K562 (cell line): ENCODE results near the gene VMP1. TPM values are rescaled to one million over a fixed set of nuclear protein-coding genes. Genes with fewer than 3 reads are reported as not detected.

Experiments
- ATAC-seq: fragments of 200-7000 bp; cut with Tn5 transposase; 3 replicates; pipeline ENCODE4 v1.9.1; 2020; ENCODE audit warnings: moderate library complexity
- BruUV-seq: library from RNA; stranded (reverse); fragments of 400-500 nt; replicated peaks from 2 replicates; lab custom pipeline; 2021; lab: Mats Ljungman, UMichigan
- CTCF ChIA-PET: fragments of 300-600 bp; formaldehyde crosslinking; extraction: SDS; loops from one replicate; lab custom pipeline; 2021; ENCODE audit warnings: low intra/inter-chr PET ratio; lab: Yijun Ruan, JAX
- POLR2A ChIA-PET: fragments of 300-600, 350-650 bp; sonication (Branson Sonifier 250); formaldehyde crosslinking; extraction: SDS; loops from one replicate; lab custom pipeline; 2021; ENCODE audit warnings: antibody characterized with exemption, inconsistent platforms; lab: Yijun Ruan, JAX
- DNase-seq, 4 experiments: peaks; one replicate each; pipeline versions ENCODE4 v3.0.0 to v3.0.0-alpha.2; 2011 to 2018; ENCODE audit warnings: low spot score in 3 of 4, mixed read lengths in 3 of 4; ENCODE audit errors: extremely low read depth in 1 of 4
- FAIRE-seq: peaks from 2 replicates; lab custom pipeline; 2011; peaks lifted over from hg19 to GRCh38; lab: Jason Lieb, UNC
- H2AFZ ChIP-seq: 2 replicates; pipeline ENCODE4 v1.6.0; 2011; ENCODE audit warnings: low read depth, low read length, control low read depth, inconsistent platforms
- H3K27ac ChIP-seq: fragments of 200-600 bp; 3 replicates; pipeline ENCODE4 v1.8.0; 2011; ENCODE audit warnings: low read depth, mild to moderate bottlenecking, control low read depth, inconsistent platforms, low read length, moderate library complexity, mixed read lengths; ENCODE audit errors: extremely low read depth
- H3K27me3 ChIP-seq, 2 experiments: fragments of 300-600 bp in 1 of 2; 2 replicates in 1 of 2; 3 replicates in 1 of 2; pipeline versions ENCODE4 v1.6.0 to v1.8.0; 2011; ENCODE audit warnings: inconsistent platforms in 2 of 2, low read length in 2 of 2, mild to moderate bottlenecking in 1 of 2, mixed read lengths in 1 of 2, moderate library complexity in 1 of 2; ENCODE audit not compliant: control insufficient read depth in 2 of 2, insufficient read depth in 2 of 2
- H3K36me3 ChIP-seq: fragments of 300-600 bp; 3 replicates; pipeline ENCODE4 v1.8.0; 2011; ENCODE audit warnings: mild to moderate bottlenecking, low read length, inconsistent platforms; ENCODE audit not compliant: control insufficient read depth, insufficient read depth
- H3K4me1 ChIP-seq, 2 experiments: fragments of 200-600 bp in 1 of 2; replicated peaks in 1 of 2; 2 replicates in 1 of 2; 3 replicates in 1 of 2; pipeline versions ENCODE4 v1.5.1 to v1.8.0; 2011; ENCODE audit warnings: inconsistent platforms in 2 of 2, low read length in 2 of 2, mild to moderate bottlenecking in 1 of 2, mixed read lengths in 1 of 2, moderate library complexity in 1 of 2; ENCODE audit not compliant: control insufficient read depth in 2 of 2, insufficient read depth in 2 of 2
- H3K4me2 ChIP-seq: 2 replicates; pipeline ENCODE4 v1.6.1; 2011; ENCODE audit warnings: low read length, control low read depth, inconsistent platforms, mixed read lengths; ENCODE audit not compliant: insufficient read depth
- H3K4me3 ChIP-seq: fragments of 200-600 bp; sonication (generic), shearing (Covaris generic); 2 replicates; pipeline ENCODE4 v1.5.1; 2016; ENCODE audit warnings: control low read depth, inconsistent platforms
- H3K79me2 ChIP-seq: fragments of 200-600 bp; 3 replicates; pipeline ENCODE4 v1.8.0; 2011; ENCODE audit warnings: low read length, inconsistent platforms; ENCODE audit not compliant: control insufficient read depth, insufficient read depth
- H3K9ac ChIP-seq, 2 experiments: 2 replicates each; pipeline versions ENCODE4 v1.6.0 to v1.6.1; 2011; ENCODE audit warnings: low read depth in 2 of 2, low read length in 2 of 2, control low read depth in 1 of 2, inconsistent platforms in 1 of 2, mild to moderate bottlenecking in 1 of 2, mixed read lengths in 1 of 2; ENCODE audit not compliant: insufficient read depth in 1 of 2
- H3K9me1 ChIP-seq: one replicate; pipeline ENCODE4 v1.6.0; 2011; ENCODE audit warnings: inconsistent platforms, mild to moderate bottlenecking, low read length, moderate library complexity; ENCODE audit not compliant: control insufficient read depth, insufficient read depth
- H3K9me3 ChIP-seq: replicated peaks from 2 replicates; pipeline ENCODE4 v1.5.1; 2011; ENCODE audit warnings: low read depth, low read length, inconsistent platforms; ENCODE audit not compliant: control insufficient read depth, insufficient read depth
- H4K20me1 ChIP-seq: replicated peaks from 2 replicates; pipeline ENCODE4 v1.6.1; 2011; ENCODE audit warnings: low read length, inconsistent platforms, mixed read lengths; ENCODE audit not compliant: control insufficient read depth, insufficient read depth
- FOSL1 ChIP-seq: fragments of 200-800 bp; sonication (Bioruptor generic); conservative IDR thresholded peaks from 2 replicates; pipeline ENCODE4 v1.6.1; 2016; ENCODE audit warnings: missing genetic modification characterization, missing compliant biosample characterization
- KLF10 ChIP-seq: fragments of 250-450 bp; sonication (Bioruptor Pico); IDR thresholded peaks from 2 replicates; pipeline ENCODE4 v1.6.1; 2021; ENCODE audit warnings: matching md5 sums
- RHOXF2B ChIP-seq: fragments of 250-450 bp; sonication (Bioruptor Pico); conservative IDR thresholded peaks from 2 replicates; pipeline ENCODE4 v1.5.1; 2021
- ZFP30 ChIP-seq: fragments of 250-450 bp; sonication (Bioruptor Pico); IDR thresholded peaks from 2 replicates; pipeline ENCODE4 v1.8.0; 2022; ENCODE audit warnings: moderate library complexity, mild to moderate bottlenecking, inconsistent platforms, borderline replicate concordance
- ZNF253 ChIP-seq: fragments of 250-450 bp; sonication (Bioruptor Pico); conservative IDR thresholded peaks from 2 replicates; pipeline ENCODE4 v1.6.1; 2021; ENCODE audit warnings: mild to moderate bottlenecking
- WGBS: fragments of 100-300 bp; shearing (Covaris generic); methylation state at CpG from one replicate; pipeline ENCODE4 v1.1.6; 2016; ENCODE audit warnings: low coverage, mixed read lengths; ENCODE audit not compliant: insufficient coverage; ENCODE audit errors: missing lambda C conversion rate; 5-methylcytosine and 5-hydroxymethylcytosine counted together
- in situ Hi-C: fragments of 300-500 bp; cut with MboI; formaldehyde crosslinking; loops from 4 replicates; pipeline ENCODE4 v1.15.0; 2018; ENCODE audit warnings: inconsistent platforms, mixed read lengths
- intact Hi-C: fragments of 100-400 bp; cut with micrococcal nuclease; formaldehyde crosslinking; loops from 2 replicates; pipeline ENCODE4 v1.14.2; 2022
- polyA plus RNA-seq, 8 experiments: library from polyadenylated mRNA; depleted of rRNA in 4 of 8; stranded (reverse) in 5 of 8; unstranded in 3 of 8; fragments of >200 nt; fragmentation: Nextera tagmentation in 2 of 8; fragmentation: Illumina TruSeq in 1 of 8; extraction: Ambion mirVana in 2 of 8; extraction: Trizol in 1 of 8; gene quantifications; 2 replicates each; pipeline versions ENCODE4 v1.2.1 to v1.2.3, GENCODE V29; 2011 to 2014; ENCODE audit warnings: inconsistent platforms in 1 of 8, missing spikeins in 1 of 8
- total RNA-seq, 7 experiments: library from RNA; depleted of rRNA in 6 of 7; stranded (reverse); fragments of >200 nt in 6 of 7; fragmentation: Illumina TruSeq in 2 of 7; extraction: Trizol in 2 of 7; gene quantifications; 2 replicates each; pipeline versions ENCODE4 v1.2.1 to v1.2.3, GENCODE V29; 2011 to 2021; ENCODE audit warnings: low replicate concordance in 1 of 7
- TF ChIP-seq, protein P1 (sequence below), 2 experiments: IDR thresholded peaks in 1 of 2; conservative IDR thresholded peaks in 1 of 2; 2 replicates each; pipeline ENCODE4 v1.6.1; 2016; ENCODE audit warnings: low read depth in 2 of 2, mild to moderate bottlenecking in 1 of 2, missing compliant biosample characterization in 1 of 2, missing genetic modification characterization in 1 of 2, moderate library complexity in 1 of 2

Gene VMP1
- total and polyA plus RNA-seq, 9 of the 15 experiments (the other 6 are each of a cell fraction or from before 2014, with no cell fraction given): 123 to 304 (median 151) TPM

DNA sequence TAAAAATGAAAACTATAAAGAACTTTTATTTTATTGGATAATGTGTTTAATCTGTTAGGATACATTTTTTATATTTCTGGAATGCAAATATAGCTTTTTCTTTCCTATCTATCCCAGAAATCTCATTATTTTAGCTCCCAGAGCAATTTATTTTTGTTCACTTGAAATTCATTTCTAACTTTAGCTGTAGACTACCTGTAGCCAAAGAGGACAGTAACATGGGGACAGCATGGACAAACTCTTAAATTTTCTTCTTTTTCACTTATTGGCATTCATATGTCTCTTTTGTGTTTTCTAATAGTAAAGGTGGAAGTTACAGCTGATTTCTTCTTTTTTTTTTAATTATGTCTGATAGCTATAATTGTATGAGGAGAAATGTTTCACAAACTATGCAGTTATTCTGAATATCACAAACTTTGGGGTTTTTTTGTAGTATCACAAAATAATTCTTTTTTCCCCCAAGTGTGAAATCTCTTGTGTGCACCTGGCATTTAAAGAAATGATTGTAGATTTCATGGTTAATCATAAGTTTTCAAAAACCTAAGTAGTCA, 55.4 kb downstream of the VMP1 start:
- Histone ChIP-seq H3K9me1 (no peaks in the 10 kb centered on the region), H3K4me2 (no peak overlapping the region), H2AFZ (no peak overlapping the region), H3K4me3 (no peak overlapping the region), H3K79me2 (0 out of 3 replicates have a peak, but pooled peaks cover 3% of the 10 kb centered on the region), H3K27me3 (no peaks in the 10 kb centered on the region), H3K9me3 (peaks cover 3% of the 10 kb centered on the region; the same call in 1 of the 2 replicates), H3K36me3 (peaks cover 28% of the 10 kb centered on the region), H4K20me1 (no peaks in the 10 kb centered on the region), H3K9ac (no peak overlapping the region), H3K4me1 (peaks cover 0 to 7% of the 10 kb centered on the region in 2 experiments; a peak in 2 of 5 replicates), H3K27ac (peak overlapping the region; percentile 11; the same call in 1 of the 3 replicates)
- FAIRE-seq: no peak
- TF ChIP-seq FOSL1 (tag) (peak; percentile 14; the same call in 1 of the 2 replicates), KLF10 (no peak)
- no peak for ATAC-seq
- ChIA-PET CTCF (no interaction called here), POLR2A (interaction anchor here (0.9 to 1.4 kb wide), 3 partner anchors 15 to 79 kb away, joined by 3 to 7 read pairs (median 5); no protein-coding TSS in a partner anchor)
- intact Hi-C loops: no loop called here
- no TSS peak for BruUV-seq
- in situ Hi-C loops: no loop called here
- DNase-seq: no peak

DNA sequence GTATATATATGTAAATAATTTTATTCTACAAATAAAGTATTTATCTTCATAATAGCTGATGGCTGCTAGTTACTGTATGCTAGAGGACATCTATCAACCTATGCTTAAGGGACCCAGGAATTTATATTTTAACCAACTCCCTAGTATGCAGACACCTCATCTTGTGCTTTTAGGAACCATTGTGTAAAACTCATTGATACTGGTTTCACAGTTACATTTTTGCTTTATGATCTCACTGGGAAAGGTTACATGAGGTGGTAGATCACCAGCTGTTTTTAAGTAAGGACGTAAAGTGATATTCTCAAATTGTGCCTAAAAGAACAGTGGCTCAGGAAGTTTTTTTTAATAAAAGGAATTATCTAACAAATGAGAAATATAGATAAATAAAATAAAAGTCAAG, 56.4 kb downstream of the VMP1 start:
- H4K20me1 ChIP-seq: no peaks in the 10 kb centered on the region
- POLR2A ChIA-PET: interaction anchor here (0.9 kb wide), 1 partner anchor 41 kb away, joined by 4 read pairs; no protein-coding TSS in a partner anchor
- in situ Hi-C loops: no loop called here
- no peaks in the 10 kb centered on the region for H3K27me3 ChIP-seq
- DNase-seq: no peak
- no TSS peak for BruUV-seq
- H3K9ac ChIP-seq: no peak overlapping the region
- peaks cover 23% of the 10 kb centered on the region for H3K36me3 ChIP-seq
- no peak overlapping the region for H2AFZ ChIP-seq
- 90% methylated on average over 1 of the region's 1 CpG for whole genome bisulfite sequencing
- no peak for FAIRE-seq
- H3K4me1 ChIP-seq: peaks cover 0 to 7% of the 10 kb centered on the region in 2 experiments; a peak in 2 of 5 replicates
- no peak overlapping the region for H3K4me2 ChIP-seq
- intact Hi-C loops: no loop called here
- ATAC-seq: no peak
- no peak overlapping the region for H3K27ac ChIP-seq
- TF ChIP-seq ZNF253 (CRISPR knock-in tag) (no peak), RHOXF2B (CRISPR knock-in tag) (no peak), ZFP30 (CRISPR knock-in tag) (no peak)
- TF ChIP-seq, protein P1, sequence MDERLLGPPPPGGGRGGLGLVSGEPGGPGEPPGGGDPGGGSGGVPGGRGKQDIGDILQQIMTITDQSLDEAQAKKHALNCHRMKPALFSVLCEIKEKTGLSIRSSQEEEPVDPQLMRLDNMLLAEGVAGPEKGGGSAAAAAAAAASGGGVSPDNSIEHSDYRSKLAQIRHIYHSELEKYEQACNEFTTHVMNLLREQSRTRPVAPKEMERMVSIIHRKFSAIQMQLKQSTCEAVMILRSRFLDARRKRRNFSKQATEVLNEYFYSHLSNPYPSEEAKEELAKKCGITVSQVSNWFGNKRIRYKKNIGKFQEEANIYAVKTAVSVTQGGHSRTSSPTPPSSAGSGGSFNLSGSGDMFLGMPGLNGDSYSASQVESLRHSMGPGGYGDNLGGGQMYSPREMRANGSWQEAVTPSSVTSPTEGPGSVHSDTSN (CRISPR knock-in tag; IDR thresholded peaks at IDR 0.05; ENCODE audit: low read depth): no peak
- TF ChIP-seq, protein P1 (tag; conservative IDR thresholded peaks at IDR 0.05; ENCODE audit: low read depth): no peak
- TF ChIP-seq, all 486 proteins: peak for 0
- Histone ChIP-seq H3K9me1 (no peaks in the 10 kb centered on the region), H3K4me3 (no peak overlapping the region), H3K79me2 (0 out of 3 replicates have a peak, but pooled peaks cover 3% of the 10 kb centered on the region), H3K9me3 (0 out of 2 replicates have a peak, but pooled peaks cover under 1% of the 10 kb centered on the region)
- CTCF ChIA-PET: no interaction called here
